Omental fat pad (tissue), 4 donors: ENCODE results near the gene ENTHD1. TPM values are rescaled to one million over a fixed set of nuclear protein-coding genes. Genes with fewer than 3 reads are reported as not detected.

Experiments
- ATAC-seq: fragments of 150-250 bp; one replicate; pipeline ENCODE4 v1.9.1; 2016; ENCODE audit warnings: mild to moderate bottlenecking, moderate library complexity; ENCODE audit not compliant: low FRiP score
- DNase-seq: peaks from one replicate; pipeline ENCODE4 v3.0.0-alpha.2; 2019; ENCODE audit warnings: low spot score
- total RNA-seq, 4 donors: library from RNA; depleted of rRNA; stranded (reverse); fragments of >200 nt; gene quantifications; one replicate each; pipeline ENCODE4 v1.1.0, GENCODE V29; 2016
- TF ChIP-seq, protein P1 (sequence below), 3 donors: fragments of 450-650 bp; IDR thresholded peaks; one replicate each; pipeline ENCODE4 v1.5.1; 2016 to 2017; ENCODE audit warnings: antibody characterized with exemption in 3 of 3, mild to moderate bottlenecking in 3 of 3, moderate library complexity in 2 of 3

The ENTHD1 gene
- total RNA-seq, 4 donors from 2014 or later: not detected

DNA sequence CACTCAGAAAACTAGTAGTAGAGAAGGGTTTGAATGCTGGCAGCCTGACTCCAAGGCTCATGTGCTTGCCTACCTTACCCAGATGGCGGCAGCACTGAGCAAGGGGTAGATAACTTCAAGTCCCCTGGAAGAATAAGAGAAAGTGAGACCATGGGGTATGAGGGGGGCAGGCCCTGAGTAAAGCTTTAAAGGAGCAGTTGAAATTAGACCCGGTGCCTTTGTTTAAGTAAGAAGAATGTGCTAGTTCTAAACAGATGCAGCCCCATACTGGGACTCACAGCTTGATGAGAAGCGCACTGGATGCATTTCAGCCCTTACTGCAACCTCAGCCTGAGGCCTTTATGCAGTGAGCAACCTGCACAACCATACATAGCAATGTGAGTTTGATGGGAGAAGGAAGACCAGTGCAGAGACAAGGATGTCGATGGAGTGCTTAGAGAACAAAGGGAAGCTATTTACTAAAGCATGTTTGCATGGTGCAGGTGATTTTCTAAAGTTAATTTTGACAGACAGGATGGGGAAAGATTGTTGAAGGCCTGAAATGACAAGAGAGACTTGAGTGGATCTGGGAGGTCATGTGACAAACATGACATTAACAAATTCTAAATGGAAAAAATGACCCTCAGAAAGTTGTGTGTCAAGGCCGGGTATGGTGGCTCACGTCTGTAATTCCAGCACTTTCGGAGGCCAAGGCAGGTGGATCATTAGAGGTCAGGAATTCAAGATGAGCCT is 39.5 kb upstream of the ENTHD1 start:
- DNase-seq: no peak
- no peak for ATAC-seq
- TF ChIP-seq, protein P1, sequence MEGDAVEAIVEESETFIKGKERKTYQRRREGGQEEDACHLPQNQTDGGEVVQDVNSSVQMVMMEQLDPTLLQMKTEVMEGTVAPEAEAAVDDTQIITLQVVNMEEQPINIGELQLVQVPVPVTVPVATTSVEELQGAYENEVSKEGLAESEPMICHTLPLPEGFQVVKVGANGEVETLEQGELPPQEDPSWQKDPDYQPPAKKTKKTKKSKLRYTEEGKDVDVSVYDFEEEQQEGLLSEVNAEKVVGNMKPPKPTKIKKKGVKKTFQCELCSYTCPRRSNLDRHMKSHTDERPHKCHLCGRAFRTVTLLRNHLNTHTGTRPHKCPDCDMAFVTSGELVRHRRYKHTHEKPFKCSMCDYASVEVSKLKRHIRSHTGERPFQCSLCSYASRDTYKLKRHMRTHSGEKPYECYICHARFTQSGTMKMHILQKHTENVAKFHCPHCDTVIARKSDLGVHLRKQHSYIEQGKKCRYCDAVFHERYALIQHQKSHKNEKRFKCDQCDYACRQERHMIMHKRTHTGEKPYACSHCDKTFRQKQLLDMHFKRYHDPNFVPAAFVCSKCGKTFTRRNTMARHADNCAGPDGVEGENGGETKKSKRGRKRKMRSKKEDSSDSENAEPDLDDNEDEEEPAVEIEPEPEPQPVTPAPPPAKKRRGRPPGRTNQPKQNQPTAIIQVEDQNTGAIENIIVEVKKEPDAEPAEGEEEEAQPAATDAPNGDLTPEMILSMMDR (IDR thresholded peaks at IDR 0.05): no peak

DNA sequence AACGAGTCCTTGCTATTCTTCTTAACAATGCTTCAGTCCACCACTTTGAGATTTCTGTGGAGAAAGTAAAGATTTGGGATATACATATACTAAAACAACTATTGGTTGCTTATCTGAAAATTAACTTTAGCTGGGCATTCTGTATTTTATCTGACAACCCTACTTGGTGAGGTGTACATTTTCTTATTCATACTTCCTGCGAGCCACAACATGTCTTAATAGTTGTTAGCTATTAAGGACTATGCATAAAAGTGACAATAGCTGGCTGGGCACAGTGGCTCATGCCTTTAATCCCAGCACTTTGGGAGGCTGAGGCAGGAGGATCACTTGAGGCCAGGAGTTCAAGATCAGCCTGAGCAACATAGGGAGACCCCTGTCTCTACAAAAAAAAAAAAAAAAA is 38.6 kb upstream of the ENTHD1 start:
- DNase-seq (no peak), ATAC-seq (no peak)
- TF ChIP-seq, protein P1 (IDR thresholded peaks at IDR 0.05): no peak

DNA sequence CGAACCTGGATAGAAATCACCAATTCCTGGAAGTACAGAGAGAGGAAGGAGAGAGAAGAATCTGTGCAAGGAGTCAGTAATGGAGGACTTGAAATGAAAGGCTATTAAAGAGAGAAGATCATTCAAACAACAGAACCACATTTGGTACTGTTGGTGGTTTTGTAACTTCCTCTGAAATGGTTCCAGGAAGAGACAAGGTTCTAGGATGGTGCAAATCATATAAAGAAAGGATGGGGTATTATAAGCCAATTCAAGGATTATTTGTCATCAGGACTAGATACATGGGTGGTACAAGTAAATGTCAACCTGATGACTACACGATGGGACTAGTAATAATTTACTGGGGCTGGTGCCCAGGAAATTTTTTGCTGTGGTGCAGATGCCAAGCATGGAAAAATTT is 37.7 kb upstream of the ENTHD1 start:
- TF ChIP-seq, protein P1 (IDR thresholded peaks at IDR 0.05): no peak
- DNase-seq (no peak), ATAC-seq (no peak)

DNA sequence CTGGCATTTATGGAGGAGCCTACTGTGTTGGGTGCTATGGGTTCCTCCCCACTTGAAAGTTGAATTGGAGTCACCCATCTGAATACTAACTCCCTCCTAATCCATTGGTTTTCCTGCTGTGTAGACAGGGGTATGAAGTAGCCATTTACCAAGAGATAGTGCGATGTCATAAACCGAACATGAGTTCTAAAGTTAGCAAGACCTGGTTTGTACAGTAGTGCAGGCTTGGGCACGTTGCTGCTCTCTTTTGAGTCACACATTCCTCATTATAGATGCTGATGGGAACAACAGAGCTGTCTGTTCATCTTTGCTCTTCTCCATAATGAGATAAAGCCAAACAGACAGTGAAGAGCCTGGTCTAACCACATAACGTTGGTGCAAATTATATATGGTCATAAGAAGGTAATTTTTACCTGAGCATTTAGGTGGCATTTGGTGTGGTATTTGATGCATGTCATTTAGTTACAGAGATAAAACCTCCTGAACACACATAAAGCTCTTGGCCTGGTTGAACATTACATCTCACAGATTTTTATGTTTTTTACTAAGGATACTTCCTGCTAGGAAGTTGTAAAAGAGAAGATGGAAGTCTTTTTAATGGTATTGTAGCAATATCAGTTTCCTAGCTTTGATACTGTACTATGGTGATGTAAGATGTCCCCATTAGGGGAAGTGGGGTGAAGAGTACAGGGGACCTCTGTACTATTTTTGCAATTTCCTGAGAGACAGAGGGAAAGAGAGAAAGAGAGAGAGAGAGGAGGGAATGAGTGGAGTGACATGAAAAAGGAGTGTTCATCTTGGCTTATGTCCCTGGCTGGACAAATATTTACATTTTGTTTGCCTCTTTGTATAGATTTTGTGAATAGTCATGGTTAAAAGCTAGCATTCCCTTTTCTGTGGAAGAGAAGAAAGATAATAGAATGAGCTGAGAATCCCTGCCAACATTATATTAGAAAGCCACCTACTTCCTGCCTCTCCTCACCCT is 35.3 kb upstream of the ENTHD1 start:
- no peak for DNase-seq
- no peak for ATAC-seq
- TF ChIP-seq, protein P1 (IDR thresholded peaks at IDR 0.05): no peak

- no peak for DNase-seq
- TF ChIP-seq, protein P1 (IDR thresholded peaks at IDR 0.05): no peak
- no peak for ATAC-seq
Measured at GRCh38 chr22:39927544-39927943, 34.0 kb upstream of the ENTHD1 start.

DNA sequence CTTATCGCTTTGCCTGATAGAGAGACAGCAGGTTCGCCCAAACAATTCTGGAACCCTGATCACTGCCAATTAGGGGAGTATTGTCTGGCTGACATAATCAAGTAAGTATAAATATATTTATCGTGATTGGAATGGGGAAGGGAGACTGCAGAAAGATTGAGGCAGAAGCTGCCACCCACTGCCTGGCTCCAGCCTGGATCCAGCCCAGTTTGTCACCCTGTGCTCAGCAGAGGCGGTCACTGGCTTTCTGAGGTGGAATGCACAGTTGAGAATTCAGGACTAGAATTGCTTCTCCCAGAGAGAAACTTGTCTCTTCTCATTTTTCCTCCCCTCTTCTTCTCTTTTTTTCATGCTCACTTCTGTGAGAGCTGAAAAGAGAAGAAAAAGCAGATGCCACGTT is 33.2 kb upstream of the ENTHD1 start:
- DNase-seq (no peak), ATAC-seq (no peak)
- TF ChIP-seq, protein P1 (IDR thresholded peaks at IDR 0.05): no peak
